ENCODE results near the gene MEGF11.

The MEGF11 gene

DNA sequence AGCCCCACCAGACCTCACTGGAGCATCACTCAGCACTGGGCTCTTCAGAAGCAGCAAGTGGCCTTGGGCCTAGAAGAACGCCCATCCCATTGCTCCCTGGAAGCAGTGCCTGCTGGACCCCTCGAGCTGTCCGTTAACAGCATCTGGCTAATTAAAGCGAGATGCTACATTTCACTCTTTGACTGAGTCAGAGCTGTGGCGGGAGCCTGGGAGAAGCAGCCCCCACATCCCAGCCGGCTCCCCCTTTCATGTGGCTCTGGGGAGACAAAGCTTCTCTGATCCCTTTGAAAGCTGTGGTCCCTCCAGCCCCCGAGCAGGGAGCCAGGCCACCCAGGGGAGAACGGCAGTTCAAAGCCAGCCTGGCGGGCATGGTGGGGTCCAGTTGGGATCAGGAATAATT lies 103.7 kb downstream of the MEGF11 start:
- no peak for TF ChIP-seq GATA3 (IDR thresholded peaks at IDR 0.05; ENCODE audit: low read depth, low read length)
- TF ChIP-seq GATA2 (IDR thresholded peaks at IDR 0.05; ENCODE audit: low read depth, low read length) = no peak

DNA sequence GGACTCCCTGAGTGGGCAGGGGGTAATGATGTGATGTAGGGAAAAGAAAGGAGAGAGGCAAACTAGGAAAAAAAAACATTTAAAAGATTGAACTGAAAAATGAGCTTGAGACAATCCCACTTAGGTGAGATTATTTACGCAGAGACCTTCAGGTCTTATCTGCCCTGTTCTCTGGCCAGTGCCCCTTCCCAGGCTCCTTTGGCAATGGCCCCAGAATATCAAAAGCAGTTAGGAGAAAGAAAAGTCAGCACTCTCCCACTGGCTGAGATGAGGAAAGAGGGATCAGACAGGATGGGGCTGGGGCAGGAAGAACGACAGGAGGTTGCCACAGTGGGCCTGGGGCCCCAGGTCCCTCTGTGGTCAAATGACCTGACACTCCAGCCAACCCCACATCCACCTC lies 105.4 kb downstream of the MEGF11 start:
- TF ChIP-seq GATA2 (IDR thresholded peaks at IDR 0.05; ENCODE audit: low read depth, low read length) = no peak
- TF ChIP-seq GATA3 (IDR thresholded peaks at IDR 0.05; ENCODE audit: low read depth, low read length) = no peak

DNA sequence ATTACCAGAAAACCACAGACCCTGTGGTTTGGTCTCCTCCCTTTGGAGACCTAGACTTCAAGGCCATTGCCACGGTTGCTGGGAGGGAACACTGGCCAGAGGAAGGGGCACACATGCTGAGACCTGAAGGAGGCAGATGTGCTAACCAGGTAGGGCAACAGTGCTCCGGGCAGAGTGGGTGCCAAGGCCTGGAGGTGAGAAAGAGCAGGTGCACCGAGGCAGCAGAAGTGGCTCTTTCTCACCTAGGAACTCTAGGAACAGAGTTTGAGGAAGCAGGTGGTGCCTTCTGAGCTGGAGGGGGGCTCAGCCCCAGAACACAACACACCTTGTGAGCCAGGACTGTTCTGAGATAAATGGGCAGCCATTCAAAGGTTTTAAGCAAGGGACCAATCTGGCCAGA lies 106.1 kb downstream of the MEGF11 start:
- no peak for TF ChIP-seq GATA2 (IDR thresholded peaks at IDR 0.05; ENCODE audit: low read depth, low read length)
- no peak for TF ChIP-seq GATA3 (IDR thresholded peaks at IDR 0.05; ENCODE audit: low read depth, low read length)

DNA sequence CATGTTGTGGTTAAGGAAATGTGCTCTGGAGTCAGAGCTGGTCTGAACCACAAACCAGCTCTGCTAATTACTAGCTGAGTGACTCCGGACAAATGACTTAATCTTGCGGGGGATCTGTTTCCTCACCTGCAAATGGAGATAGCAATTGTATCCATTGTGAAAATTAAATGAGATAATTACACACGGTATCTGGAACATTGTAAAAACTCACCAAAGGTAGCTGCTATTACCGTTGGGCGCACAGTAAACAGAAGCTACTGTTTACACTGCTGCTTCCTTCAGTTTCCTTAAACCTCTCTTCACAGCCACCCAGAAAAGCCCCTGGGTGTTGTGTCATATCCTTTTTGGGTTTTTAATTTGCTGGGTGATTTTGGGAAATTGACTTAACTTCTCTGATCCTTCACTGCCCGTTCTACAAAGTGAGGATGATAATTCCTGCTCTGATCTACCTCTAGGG lies 107.8 kb downstream of the MEGF11 start:
- TF ChIP-seq GATA2 (IDR thresholded peaks at IDR 0.05; ENCODE audit: low read depth, low read length) = no peak; the same call in 1 of the 2 replicates
- TF ChIP-seq GATA3 (IDR thresholded peaks at IDR 0.05; ENCODE audit: low read depth, low read length) = no peak

DNA sequence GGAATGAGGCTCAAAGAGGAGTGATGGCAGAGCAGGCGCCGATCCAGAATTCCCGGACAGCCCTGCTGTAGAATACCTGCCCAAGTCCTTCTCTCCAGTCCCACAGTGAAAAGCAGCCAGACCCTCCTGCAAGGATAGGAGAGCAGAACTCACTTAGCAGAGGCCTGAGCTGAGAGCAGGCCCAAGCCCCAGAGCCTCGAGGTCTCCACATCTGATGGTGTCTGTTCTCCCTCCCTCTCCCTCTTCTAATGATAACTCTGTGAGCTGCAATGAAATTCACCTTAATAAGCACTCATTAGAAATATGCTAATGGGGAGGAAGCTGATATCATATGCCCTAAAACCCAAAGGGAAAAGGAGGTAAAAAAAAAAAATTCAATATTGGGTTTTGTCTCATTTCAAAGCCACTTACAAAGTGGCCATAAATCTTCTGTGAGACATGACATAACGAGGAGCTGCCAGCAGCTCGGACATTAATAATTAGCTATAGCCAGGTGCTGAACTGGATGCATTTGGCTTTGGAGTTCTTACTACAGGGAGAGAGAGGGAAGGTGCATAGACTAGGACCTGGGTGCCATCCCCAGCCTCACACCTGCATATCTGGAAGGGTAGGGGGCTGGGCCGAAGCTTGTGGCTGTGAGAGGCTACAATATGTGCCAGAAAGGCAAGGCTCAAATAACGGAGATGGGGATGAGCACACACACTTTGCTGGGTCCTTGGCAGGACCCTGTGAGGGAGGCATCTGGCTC lies 108.4 kb downstream of the MEGF11 start:
- TF ChIP-seq GATA3 (IDR thresholded peaks at IDR 0.05; ENCODE audit: low read depth, low read length) = no peak

DNA sequence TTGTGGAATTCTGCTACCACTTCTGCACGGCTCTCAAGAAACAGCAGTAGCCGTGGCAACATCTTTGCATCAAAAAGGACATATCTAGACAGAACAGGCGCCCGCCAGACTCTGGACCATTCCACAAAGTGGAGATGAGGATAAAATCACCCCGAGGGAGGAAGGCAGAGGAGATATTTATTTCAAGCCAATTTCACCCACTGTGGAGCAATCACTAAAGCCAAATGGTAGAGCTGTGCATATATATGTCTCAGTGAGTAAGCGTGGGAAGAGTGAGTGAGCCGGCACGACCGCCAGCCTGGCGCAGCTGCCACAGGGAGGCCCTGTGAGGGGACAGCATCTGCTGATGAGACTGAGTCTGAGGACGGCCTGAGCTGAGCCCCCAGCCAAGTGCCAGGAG lies 111.3 kb downstream of the MEGF11 start:
- TF ChIP-seq GATA3 (IDR thresholded peaks at IDR 0.05; ENCODE audit: low read depth, low read length) = no peak

GRCh38 chr15:66139591-66140207 lies 113.9 kb downstream of the MEGF11 start:
- no peak for TF ChIP-seq GATA3 (IDR thresholded peaks at IDR 0.05; ENCODE audit: low read depth, low read length)

DNA sequence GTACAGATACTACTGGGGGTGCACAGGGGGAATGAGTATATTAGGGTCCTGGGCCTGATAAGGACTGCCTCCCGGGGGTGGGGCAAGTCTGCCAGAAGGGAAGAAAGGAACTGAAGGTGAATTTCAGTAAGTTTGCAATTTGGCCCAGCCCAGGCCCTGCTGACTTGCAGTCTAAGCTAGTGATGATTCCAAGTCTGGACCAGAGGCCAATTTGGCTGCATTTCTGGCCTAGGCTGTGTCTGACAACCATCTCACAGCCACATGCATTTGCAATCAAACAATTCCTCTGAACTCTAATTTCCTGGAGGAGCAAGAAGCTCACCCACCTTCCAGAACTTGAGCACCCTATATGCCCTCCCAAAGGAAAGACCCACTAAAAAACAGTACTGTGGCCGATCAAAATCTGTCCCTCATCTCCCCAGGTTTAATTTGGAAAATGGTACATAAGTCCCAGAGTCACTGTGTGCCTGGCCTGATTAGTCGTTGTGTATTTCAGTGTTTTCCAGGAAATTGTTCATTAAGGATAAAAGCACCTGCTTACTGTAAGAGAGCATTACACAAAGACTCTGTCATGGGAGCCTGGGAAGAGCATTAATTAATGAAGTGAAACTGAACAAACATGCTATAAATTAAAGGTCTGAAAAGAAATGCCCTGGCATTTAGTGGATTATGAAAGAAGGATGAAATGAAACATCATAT lies 114.5 kb downstream of the MEGF11 start:
- TF ChIP-seq GATA3 (IDR thresholded peaks at IDR 0.05; ENCODE audit: low read depth, low read length) (no peak), GATA2 (IDR thresholded peaks at IDR 0.05; ENCODE audit: low read depth, low read length) (no peak)

- TF ChIP-seq GATA3 (IDR thresholded peaks at IDR 0.05; ENCODE audit: low read depth, low read length) (no peak), GATA2 (IDR thresholded peaks at IDR 0.05; ENCODE audit: low read depth, low read length) (no peak)
Observed at GRCh38 chr15:66138096-66138783, 115.3 kb downstream of the MEGF11 start.

DNA sequence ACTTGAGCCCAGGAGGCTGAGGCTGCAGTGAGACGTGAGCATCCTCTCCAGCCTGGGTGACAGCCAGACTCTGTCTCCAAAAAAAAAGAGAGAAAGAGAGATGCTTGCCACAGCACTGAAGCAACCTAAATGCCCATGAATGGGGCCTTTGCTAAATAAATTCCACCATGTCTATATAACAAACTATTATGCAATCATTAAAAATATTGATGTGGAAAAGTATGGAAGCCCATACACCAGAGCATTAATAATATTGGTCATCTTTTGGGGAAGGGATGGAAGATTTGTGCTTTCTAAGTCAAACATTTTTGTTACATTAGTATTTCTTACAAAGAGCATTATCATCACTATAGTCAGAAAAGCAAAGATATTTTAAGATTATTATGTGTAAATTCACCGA lies 116.6 kb downstream of the MEGF11 start:
- TF ChIP-seq GATA3 (IDR thresholded peaks at IDR 0.05; ENCODE audit: low read depth, low read length) (no peak), GATA2 (IDR thresholded peaks at IDR 0.05; ENCODE audit: low read depth, low read length) (no peak)

GRCh38 chr15:66135664-66136063 lies 117.9 kb downstream of the MEGF11 start:
- TF ChIP-seq GATA2 (IDR thresholded peaks at IDR 0.05; ENCODE audit: low read depth, low read length) (no peak), GATA3 (IDR thresholded peaks at IDR 0.05; ENCODE audit: low read depth, low read length) (no peak)

DNA sequence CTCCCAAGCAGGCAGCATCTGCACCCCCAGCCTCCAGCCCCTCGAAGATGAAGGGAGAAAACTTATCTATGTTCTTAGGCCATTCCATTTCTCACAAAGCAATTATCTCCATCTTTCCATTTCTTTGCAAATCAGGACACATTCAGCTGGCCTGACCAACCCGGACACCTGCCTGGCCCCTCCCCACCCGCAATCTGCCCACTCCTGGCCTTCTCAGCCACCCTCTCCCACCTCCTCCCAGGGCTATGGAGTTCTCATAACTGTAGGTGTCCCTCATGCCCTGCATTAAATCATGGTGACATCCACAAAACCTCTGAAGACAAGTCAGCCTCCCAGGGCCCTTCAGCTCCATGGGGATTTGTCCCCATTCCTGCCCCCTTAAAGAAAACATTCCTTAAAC lies 119.3 kb downstream of the MEGF11 start:
- TF ChIP-seq GATA2 (IDR thresholded peaks at IDR 0.05; ENCODE audit: low read depth, low read length) = no peak
- no peak for TF ChIP-seq GATA3 (IDR thresholded peaks at IDR 0.05; ENCODE audit: low read depth, low read length)

DNA sequence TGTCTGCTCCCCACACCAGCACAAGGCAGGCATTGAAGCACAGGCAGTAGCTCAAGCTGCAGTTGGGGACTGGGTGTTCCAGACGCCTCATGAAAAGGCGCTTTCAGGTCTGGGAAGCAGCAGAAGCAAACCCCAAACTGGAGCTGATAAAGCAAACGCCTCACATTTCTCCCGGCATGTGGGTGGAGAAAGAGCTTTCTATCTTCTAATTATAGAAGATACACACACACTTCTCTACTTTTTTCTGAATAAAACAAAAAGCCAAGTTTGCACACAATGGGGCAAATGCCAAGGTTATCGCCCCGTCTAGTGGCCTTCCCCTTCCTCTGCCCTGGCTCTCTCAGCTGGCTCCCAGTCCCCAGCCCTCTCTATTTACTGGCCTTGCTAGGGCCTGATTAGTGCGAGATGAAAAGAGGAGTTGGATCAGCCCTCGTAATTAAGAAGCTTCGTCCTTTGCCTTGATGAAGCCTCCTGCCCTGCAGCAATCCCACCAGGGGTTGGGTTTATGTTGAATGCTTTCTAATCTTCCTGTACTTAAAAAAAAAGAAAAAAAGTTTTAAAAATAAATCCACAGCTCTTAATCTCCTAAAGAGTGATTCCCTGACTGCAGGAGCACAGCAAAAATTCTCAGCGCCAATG lies 120.2 kb downstream of the MEGF11 start:
- no peak for TF ChIP-seq GATA2 (IDR thresholded peaks at IDR 0.05; ENCODE audit: low read depth, low read length)
- no peak for TF ChIP-seq GATA3 (IDR thresholded peaks at IDR 0.05; ENCODE audit: low read depth, low read length)

DNA sequence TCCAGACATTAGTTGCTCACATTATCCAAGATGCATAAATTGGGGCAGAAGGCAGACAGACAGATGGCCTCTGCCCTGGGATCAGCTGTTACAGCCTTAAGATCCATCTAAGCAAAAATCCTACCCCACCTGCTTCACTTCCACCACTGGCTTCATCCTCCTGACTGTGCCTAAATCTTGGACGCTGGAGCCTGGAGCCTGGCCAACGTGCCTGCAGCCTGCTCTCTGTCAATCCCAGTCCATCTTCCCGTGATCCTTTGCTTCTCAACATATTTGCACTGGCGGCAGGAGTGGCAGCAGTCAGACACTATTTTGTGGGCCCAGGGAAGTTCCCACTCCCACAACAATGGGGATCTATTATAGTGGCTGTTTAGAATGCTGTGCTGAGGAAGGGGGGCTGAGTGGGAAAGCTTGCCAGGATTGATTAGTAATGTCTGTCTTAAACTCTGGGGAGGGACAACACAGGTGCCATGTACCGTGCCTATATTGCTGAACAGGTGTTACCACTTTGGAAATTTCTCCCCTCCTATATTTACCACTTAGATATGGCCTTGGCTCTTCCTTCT lies 121.2 kb downstream of the MEGF11 start:
- no peak for TF ChIP-seq GATA2 (IDR thresholded peaks at IDR 0.05; ENCODE audit: low read depth, low read length)
- no peak for TF ChIP-seq GATA3 (IDR thresholded peaks at IDR 0.05; ENCODE audit: low read depth, low read length)
